HL-60 (cell line): ENCODE results near the gene TM6SF1.

ENCODE experiments used
- POLR2AphosphoS5 ChIP-seq: IDR thresholded peaks from 2 replicates; pipeline ENCODE4 v1.6.1; 2012; ENCODE audit warnings: low read depth
- TF ChIP-seq, protein P1 (sequence below): IDR thresholded peaks from one replicate; pipeline ENCODE4 v1.5.1; 2011; ENCODE audit warnings: low read length, control low read depth, inconsistent platforms; ENCODE audit not compliant: insufficient read depth
- TF ChIP-seq, protein P2 (sequence below): IDR thresholded peaks from 2 replicates; pipeline ENCODE4 v1.6.1; 2012; ENCODE audit warnings: low read depth; ENCODE audit not compliant: insufficient replicate concordance

DNA sequence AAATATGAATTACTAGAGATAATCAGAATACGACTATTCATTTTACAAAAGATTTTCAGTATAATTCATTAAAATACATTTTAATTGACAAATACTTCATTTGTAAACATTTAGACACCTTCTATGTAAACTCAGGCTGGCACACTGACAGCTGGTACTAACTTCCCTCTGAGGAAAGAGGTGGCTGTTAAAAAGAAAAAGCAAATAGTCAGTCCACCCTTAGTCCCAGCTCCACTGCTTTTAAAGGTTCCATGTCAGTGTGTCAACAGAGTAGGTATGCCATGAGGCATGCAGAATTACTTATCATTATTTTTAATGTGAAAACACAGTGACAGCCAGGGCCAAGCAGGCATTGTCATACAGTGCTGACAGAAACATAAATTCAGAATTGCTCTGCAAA is 16.1 kb downstream of the TM6SF1 start:
- TF ChIP-seq, protein P1, sequence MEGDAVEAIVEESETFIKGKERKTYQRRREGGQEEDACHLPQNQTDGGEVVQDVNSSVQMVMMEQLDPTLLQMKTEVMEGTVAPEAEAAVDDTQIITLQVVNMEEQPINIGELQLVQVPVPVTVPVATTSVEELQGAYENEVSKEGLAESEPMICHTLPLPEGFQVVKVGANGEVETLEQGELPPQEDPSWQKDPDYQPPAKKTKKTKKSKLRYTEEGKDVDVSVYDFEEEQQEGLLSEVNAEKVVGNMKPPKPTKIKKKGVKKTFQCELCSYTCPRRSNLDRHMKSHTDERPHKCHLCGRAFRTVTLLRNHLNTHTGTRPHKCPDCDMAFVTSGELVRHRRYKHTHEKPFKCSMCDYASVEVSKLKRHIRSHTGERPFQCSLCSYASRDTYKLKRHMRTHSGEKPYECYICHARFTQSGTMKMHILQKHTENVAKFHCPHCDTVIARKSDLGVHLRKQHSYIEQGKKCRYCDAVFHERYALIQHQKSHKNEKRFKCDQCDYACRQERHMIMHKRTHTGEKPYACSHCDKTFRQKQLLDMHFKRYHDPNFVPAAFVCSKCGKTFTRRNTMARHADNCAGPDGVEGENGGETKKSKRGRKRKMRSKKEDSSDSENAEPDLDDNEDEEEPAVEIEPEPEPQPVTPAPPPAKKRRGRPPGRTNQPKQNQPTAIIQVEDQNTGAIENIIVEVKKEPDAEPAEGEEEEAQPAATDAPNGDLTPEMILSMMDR = no peak
- TF ChIP-seq, protein P2, sequence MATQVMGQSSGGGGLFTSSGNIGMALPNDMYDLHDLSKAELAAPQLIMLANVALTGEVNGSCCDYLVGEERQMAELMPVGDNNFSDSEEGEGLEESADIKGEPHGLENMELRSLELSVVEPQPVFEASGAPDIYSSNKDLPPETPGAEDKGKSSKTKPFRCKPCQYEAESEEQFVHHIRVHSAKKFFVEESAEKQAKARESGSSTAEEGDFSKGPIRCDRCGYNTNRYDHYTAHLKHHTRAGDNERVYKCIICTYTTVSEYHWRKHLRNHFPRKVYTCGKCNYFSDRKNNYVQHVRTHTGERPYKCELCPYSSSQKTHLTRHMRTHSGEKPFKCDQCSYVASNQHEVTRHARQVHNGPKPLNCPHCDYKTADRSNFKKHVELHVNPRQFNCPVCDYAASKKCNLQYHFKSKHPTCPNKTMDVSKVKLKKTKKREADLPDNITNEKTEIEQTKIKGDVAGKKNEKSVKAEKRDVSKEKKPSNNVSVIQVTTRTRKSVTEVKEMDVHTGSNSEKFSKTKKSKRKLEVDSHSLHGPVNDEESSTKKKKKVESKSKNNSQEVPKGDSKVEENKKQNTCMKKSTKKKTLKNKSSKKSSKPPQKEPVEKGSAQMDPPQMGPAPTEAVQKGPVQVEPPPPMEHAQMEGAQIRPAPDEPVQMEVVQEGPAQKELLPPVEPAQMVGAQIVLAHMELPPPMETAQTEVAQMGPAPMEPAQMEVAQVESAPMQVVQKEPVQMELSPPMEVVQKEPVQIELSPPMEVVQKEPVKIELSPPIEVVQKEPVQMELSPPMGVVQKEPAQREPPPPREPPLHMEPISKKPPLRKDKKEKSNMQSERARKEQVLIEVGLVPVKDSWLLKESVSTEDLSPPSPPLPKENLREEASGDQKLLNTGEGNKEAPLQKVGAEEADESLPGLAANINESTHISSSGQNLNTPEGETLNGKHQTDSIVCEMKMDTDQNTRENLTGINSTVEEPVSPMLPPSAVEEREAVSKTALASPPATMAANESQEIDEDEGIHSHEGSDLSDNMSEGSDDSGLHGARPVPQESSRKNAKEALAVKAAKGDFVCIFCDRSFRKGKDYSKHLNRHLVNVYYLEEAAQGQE = no peak
- no peak for TF ChIP-seq POLR2AphosphoS5
